Measurements from ENCODE around the gene DRICH1.
"Not testable (repeated sequence)": the region's sequence is repeated elsewhere in the genome, so short reads cannot be mapped to it uniquely, and the experiment has no call there.

DRICH1 gene

DNA sequence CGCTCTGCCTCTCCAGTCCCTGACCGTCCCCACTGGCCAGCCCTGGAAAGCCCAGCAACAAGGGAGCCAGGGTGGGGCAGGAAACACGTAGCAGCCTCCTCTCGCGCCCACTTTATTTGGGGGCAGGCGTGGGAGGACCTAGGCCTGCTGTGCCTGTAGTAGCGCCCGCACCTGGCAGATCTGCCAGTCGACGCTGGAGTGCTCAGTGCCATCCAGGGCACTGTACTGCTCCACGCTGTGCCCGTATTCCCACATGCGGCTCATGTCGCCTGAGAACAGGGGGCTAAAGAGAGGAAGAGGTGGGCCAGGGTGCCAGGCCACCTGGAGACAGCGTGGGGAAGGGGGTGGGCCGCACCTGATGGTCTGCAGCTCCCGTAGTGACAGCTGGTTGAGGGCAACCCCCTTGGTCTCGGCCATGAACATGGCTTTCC, 17.0 kb upstream of the DRICH1 start:
- no peak for DNase-seq (ENCODE audit: low spot score)

DNA sequence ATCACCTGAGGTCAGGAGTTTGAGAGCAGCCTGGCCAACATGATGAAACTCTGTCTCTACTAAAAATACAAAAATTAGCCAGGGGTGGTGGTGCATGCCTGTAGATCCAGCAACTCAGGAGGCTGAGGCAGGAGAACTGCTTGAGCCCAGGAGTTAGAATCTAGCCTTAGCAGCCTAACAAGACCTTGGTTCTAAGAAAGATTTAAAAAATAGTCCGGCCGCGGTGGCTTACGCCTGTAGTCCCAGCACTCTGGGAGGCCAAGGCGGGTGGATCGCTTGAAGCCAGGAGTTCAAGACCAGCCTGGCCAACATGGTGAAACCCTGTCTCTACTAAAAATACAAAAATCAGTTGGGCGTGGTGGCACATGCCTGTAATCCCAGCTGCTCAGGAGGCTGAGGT, 14.4 kb upstream of the DRICH1 start:
- not testable (repeated sequence) for DNase-seq (ENCODE audit: low spot score)

DNA sequence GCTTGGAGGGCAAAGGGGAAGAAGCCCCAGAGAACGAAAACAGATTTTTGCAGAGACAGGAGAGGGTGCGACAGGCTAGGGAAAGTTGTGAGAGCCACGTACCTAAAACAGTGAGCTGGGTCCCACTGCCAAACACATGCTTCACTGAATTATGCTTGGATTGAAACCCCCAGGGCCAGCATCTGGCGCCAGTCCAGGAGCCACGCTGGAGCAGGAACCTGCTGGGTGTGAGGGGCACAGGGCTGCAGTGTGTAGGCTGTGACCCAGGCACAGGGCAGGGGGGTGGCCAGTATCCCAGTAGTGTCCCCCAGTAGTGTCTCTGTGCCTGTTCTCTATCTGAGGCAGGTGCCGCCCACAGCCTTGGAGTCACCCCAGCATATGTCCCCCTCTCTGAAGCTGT, 8.1 kb upstream of the DRICH1 start:
- not testable (repeated sequence) for DNase-seq (ENCODE audit: low spot score)

DNA sequence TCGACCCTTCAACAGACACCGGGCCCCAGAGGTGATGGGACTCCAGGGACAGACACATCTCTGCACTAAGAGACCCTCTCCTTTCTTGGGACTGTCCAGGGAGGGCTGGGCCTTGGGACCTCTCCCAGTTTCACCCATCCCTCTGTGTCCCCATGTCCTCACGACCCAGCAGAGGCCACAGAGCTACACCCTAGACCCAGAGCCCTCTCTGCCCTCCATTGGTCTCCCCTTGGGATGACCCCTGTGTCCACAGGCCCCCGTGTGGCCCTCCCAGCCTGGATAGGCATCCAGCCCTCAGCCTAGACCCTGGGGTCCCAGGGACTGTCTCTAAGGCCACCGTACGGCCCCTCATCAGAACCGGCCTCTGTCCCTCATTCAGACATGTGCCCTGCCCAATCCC, 7.5 kb upstream of the DRICH1 start:
- no peak for DNase-seq (ENCODE audit: low spot score)

DNA sequence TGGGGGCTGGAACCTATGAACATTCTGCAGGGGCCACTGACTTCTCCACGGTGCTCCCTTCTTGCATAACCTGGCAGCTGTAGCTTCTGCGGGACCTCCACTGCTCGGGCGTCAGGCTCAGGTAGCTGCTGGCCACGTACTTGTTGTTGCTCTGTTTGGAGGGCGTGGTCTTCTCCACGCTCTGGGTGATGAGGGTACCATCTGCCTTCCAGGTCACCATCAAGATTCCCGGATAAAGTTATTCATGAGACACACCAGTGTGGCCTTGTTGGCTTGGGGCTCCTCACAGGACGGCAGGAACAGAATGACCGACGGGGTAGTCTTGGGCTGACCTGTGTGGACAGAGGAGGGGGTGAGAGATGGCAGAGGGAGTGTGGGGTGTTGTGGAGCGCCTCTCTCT, 6.5 kb upstream of the DRICH1 start:
- DNase-seq (ENCODE audit: low spot score), result no peak

DNA sequence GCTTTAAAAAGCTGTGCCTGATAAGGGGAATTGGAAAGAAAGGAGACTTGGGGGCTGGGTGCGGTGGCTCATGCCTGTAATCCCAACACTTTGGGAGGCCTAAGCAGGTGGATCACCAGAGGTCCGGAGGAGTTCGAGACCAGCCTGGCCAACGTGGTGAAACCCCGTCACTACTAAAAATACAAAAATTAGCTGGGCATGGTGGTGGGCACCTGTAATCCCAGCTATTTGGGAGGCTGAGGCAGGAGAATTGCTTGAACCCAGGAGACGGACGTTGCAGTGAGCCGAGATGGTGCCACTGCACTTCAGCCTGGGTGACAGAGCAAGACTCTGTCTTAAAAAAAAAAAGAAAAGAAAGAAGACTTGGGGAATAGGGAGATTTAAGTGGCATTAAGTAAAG, 3.2 kb upstream of the DRICH1 start:
- not testable (repeated sequence) for DNase-seq (ENCODE audit: low spot score)

DNA sequence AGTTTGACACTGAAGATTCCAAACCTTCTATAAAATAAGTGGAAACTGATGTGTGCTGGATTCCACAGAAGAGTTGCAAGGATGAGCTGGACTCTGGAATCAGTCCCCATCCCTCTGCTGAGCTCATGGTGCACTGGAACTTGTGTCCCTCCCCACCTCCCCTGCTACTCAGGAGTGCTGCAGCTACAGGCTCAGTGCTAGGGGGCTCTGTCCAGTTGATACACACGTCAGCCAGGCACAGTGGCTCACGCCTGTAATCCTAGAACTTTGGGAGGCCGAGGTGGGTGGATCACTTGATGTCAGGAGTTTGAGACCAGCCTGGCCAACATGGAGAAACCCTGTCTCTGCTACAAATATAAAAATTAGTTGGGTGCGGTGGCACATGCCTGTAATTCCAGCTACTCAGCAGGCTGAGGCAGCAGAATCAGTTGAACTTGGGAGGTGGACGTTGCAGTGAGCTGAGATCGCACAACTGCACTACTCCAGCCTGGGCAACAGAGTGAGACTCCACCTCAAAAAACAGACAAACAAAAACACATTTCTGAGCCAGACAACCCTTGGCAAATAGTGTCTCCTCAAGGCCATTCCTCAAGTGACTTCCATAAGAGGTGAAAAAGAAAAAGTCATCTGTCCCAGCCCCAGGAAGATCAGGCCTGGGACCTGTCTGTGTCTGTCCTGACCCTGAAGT, 3.9 kb downstream of the DRICH1 start:
- peak; percentile 27 for DNase-seq (ENCODE audit: low spot score)

DNA sequence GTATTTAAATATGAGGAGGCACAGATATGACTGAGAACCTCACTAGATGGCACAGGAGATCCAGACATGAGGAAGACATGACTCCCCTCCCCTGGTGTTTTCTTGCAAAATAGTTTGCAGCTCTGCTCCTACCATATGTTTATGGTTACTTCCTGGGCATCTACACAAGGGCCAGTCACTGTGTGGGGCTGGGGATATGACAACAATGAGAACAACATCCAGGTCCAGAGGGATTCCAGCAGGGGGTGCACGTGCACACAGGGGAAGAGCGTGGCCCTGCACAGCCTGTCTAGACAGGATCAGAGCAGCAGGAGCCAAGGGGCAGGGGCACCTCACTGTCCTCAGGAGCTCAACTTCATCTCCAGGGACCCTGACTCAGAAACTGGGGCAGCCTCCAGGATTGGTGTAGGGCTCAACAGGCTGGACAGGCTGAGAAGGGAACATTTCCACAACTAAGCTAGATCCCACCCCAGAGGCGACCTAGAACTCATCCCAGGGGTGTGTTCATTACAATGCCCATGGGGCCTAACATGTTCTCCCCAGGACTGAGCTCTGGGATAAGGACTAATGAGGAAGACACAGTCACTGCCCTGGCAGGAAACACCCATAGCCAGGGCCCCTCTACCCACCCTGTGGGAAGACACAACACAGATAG, 4.6 kb downstream of the DRICH1 start:
- peak; percentile 60 for DNase-seq (ENCODE audit: low spot score)

DNA sequence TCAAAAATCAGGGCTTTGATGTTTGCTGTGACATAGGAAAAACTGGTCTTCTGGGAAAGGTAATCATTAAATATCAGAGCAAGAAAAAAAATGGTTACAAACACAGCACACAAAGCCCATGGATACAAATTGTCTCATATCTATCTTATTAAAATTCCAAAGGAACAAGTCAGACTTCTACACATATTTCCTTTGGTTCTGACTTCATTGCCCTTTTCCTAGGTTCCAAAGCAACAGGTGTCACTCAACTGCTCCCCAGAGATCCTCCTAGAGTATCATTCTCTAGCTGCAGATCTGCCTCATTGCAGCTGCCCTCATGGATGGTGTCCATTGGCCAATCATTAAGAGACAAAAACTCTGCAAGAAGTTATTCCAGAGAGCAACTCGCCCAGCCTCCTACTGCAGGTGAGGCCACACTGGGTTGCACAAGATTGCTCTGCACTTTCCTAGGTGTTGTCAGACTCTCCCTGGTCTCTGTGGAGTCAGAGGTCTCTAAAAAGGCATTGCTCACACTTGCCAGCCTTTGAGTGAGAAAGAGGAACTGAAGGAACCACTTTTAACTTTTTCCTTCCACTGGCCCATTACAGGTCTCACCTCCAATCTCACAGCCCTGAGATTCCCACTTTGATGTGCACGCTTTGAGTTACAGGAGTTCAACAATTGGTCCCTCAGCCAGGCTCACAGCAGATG, 5.7 kb downstream of the DRICH1 start:
- DNase-seq (ENCODE audit: low spot score), result no peak

DNA sequence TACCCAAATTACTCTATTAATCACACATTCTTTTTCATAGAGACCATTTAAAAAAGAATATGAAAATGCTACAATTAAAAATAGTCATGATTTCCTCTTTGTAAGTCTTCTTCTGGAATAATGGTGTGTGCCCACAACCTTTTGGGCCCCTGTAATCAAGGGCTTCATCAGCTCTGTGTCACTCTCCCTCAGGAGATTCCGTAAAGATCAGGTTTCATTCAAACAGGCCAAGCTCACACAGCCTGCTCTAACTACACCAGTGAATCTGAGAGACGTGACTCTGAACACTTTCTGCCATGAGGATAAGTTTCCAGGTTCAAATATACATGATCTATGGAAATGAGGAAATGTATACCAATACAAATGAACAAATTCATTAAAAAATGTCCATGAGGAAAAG, 9.5 kb downstream of the DRICH1 start:
- no peak for DNase-seq (ENCODE audit: low spot score)

DNA sequence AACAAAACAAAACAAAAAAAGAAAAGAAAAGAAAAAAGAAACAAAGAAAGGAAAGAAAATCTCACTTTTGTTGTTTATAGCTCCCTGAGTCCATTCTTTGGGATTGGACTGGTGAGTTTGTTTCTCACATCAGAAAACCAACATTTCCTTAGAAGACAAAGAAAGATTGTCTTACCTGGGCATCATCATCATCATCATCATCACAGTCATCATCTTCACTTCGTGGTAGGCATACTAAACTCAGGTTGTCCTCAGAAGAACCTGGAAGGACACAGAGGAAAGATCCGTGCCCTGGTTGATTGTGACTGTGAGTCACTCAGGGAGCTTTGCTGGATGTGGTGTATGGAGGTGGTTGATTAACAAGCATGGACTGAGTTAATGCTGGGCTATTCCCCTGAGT, 10.2 kb downstream of the DRICH1 start:
- not testable (repeated sequence) for DNase-seq (ENCODE audit: low spot score)

DNA sequence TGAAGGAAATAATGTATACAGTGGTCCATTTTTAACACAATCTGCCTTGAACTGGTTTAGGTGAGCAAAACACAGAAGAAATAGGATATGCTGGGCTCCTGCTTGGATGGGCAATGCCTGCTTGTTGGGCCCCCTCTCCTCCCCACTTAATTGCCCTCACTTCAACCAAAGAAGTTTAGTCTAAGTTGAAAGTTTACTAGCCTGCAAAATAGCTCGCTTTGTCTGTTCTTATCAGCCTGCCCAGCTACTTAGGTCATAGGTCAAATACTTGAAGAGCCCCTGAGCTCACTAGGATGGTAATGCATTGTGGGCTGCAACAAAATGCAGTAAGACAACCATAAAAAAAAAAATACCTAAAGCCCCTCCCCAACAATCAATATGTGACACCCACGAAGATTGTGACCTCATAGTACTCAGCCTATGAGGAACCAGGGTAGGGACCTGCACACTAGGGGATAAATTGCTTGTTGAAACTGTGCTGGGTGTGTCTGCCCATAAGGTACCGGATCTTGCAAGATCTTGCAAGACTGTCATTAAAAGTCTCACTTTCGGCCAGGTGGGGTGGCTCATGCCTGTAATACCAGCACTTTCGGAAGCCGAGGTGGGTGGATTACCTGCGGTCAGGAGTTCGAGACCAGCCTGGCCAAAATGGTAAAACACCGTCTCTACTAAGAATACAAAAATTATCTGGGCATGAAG, 10.9 kb downstream of the DRICH1 start:
- DNase-seq (ENCODE audit: low spot score), result no peak

DNA sequence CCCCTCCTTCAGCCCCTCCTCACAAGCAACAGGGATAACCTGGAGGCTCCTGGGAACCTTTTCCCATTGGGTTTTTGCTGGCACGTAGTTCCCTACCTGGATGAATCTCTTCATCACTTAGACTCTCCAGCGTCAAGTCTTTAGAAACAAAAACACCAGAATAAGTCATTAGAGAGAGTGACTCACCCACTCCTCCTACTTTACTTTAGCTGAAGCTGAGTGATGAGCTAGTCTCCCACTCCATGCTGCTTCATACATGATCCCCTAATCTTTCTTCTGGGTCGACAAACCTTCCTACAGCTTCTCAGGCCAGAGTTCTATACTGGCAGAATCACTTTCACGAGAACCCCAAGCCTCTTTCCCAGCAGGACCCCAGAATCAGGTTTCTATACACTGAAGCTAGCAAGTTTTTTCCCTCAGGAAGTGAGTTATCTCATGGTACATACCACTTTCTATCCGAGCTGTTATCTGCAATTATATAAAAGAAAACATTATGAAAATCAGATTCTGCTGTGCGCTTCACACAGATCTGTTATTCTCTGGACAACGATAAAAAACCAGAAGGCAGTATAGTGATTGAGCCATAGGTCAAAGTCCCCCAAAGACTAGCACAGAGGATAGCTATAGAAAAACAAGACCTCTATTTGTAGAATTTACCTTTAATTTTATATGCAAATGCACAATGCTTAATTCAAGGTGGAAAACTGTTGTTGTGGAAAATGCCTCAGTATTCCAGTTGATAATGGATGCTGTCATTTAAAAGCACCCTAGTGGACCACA, 18.7 kb downstream of the DRICH1 start:
- DNase-seq (ENCODE audit: low spot score), result no peak

DNA sequence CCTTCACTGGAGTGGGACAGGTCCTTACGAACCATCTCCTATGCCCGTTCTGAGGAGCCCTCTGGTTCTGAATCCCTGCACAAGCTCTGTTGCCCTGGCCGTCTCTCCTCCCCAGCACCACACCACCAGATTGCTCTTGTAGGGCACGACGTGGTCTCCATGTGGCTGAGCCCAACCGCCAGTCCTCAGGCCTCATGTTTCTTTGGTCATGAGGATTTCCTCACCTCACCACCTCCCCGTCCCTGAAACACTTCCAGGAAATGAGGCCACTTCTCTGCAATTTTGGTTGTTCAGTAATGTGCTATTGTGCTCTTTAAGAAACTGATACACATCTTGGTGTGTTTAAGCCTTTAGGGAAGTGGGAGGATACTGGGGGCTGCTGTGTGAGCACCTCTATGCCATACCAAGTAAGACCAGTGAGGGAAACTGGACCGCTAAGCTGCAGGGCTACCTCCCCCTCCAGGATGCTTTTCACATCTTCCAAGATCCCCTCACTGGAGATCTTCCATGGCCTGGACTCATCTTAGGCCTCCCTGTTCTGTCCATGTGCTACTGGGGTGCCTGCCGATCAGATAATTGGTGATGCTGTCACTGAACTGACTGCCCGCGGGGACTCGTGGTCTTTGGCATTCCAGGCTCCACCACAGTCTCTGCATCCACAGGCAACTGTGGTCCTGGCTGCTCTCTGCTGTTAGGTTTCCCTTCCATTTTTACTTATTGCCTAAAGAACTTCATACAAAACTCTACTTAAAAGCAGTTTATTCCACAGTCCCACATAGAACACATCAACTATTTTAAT, 21.9 kb downstream of the DRICH1 start:
- no peak for DNase-seq (ENCODE audit: low spot score)

DNA sequence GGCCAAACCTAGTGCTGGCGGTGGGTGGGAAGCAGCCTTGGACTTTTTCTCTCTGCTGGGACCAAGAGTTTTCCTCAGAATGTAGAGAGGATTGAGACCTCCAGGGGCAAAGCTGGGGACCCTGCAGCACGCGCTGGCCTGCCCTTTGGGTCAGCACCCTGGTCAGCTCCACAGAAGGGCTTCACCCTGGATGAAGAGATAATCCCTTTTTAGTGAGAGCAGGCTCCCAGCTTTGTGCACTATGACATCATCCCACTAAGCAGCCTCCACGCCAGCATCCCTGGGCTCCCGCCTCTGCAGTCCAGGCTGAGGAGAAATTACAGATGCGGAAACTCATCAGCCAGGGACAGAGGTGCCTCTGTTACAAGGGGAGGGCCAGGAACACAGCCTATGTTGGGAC, 23.5 kb downstream of the DRICH1 start:
- DNase-seq (ENCODE audit: low spot score), result peak; percentile 58

DNA sequence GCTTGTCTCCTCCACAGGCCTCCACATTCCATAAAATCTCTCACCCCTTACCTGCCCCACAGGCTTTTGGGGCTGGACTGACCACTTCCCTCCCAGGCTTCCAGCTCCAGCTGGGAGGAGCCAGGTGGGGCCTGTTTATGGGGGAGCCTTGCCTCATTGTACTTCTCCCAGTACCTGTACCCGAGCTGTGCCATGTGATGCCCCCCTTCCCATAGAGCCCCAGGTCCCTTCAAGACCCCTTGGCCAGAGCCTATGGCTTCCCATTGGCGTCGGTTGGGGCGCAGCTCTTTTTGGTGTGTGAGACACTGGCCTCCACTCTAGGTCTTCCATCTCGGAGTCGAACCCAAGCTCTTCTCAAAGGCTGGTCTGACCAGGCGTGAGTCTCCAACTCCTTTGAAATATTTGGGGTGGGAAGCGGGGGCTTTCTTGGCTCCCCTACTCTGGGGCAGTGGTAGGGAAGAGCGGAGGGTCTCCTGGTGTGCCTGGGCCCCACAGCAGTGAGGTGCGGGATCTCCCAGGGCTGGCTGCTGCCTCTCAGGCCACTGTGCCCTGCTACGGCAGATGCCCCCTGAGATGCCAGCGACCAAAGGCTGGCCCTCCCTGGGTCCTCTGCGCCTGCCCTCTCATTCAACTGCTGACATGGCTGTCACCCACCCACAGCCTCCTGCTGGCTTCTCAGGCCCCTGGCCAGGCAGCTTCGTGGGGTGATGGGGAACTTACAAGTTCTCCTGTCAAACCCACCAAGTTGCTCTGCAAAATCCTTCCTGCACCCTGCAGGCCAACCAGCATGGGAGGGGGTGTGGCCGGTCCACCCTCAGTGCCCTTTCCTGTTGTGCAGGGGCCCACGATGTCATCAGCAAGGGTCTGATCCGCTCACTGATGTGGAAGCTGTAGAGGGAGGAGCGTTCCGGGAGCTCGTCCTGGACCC, 25.7 kb downstream of the DRICH1 start:
- DNase-seq (ENCODE audit: low spot score), result peak; percentile 7

DNA sequence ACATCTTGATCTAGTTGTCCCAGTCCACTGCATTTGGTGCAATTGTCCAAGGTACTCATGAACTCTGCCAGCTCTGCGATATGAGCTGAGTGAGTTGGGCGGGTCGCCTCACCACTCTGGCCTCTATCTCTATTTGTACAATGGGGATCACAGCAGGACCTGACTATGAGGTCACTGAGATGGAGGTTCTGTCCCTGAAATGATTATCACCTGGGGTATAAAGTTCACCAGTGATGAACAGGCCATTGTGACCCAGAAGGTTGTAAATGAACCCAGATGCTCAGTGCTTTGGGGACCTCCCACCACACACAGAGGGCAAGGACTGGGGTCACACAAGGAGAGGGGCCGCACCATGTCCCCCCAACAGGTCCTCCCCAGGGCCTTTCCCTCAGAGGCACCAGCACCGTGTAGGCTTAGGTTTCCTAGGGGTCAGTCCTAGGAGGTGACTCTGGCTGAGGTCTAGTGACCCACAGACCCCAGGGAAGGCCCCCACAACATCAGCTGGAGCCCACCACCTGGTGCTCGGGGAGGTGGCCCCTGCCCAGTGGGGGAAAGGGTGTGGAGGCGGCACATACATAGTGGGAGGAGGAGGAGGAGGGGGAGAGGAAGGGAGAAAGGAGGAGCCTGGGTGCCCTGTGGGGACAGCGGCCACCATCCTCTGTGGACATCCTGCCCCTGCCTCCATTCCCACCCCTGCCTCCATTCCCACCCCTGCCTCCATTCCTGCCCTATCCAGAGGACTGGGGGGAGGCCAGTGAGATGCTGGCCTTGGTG, 27.0 kb downstream of the DRICH1 start:
- DNase-seq (ENCODE audit: low spot score), result no peak

DNA sequence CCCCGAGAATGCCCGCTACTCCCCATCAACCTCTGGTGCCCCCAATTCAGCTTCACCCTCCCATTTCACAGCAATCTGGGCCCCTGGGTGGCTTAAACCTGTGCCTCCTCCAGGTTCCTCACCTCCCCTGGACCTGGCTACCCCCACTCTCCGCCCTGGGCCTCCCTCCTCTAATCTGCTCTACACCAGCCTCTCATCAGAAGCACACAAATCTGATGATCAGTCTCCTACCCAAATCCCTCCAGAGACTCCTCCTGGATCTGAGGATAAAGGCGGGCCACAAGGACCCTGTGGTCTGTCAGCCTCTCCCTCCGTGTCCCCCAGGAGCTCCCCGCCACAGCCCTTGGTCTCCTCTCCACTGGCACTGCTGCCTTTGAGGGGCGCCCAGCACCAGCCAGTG, 28.9 kb downstream of the DRICH1 start:
- peak; percentile 5 for DNase-seq (ENCODE audit: low spot score)

Measured in AG20443 (cell line).